GF-D8 (cell line): ENCODE results near the gene FAM200C.
"Not testable (repeated sequence)": the region's sequence is repeated elsewhere in the genome, so short reads cannot be mapped to it uniquely, and the experiment has no call there.

Source experiments
- DNase-seq: peaks from one replicate; lab custom pipeline; 2025; lab: John Stamatoyannopoulos, UW

The FAM200C gene

GRCh38 chr5:160399402-160400353, at the start of gene FAM200C:
FAM200C (minus strand) TSS chr5:160400054; CDS start chr5:160395490, 4,564 bp downstream.
- DNase-seq: peak; percentile 67

GRCh38 chr5:160449458-160449857, 49.6 kb upstream of the FAM200C start:
- no peak for DNase-seq

- DNase-seq: no peak
Measured at GRCh38 chr5:160448886-160449285, 49.0 kb upstream of the FAM200C start.

- DNase-seq: no peak
Measured at GRCh38 chr5:160445751-160446150, 45.9 kb upstream of the FAM200C start.

GRCh38 chr5:160445132-160445531, 45.3 kb upstream of the FAM200C start:
- DNase-seq: no peak

- no peak for DNase-seq
Measured at GRCh38 chr5:160444407-160444806, 44.6 kb upstream of the FAM200C start.

- DNase-seq: no peak
Measured at GRCh38 chr5:160442824-160443431, 43.1 kb upstream of the FAM200C start.

- peak; percentile 44 for DNase-seq
Measured at GRCh38 chr5:160441311-160441781, 41.5 kb upstream of the FAM200C start.

- peak; percentile 50 for DNase-seq
Measured at GRCh38 chr5:160439205-160439600, 39.3 kb upstream of the FAM200C start.

GRCh38 chr5:160438316-160439204, 38.7 kb upstream of the FAM200C start:
- peak; percentile 26 for DNase-seq

- no peak for DNase-seq
Measured at GRCh38 chr5:160437271-160437670, 37.4 kb upstream of the FAM200C start.

- not testable (repeated sequence) for DNase-seq
Measured at GRCh38 chr5:160436661-160437060, 36.8 kb upstream of the FAM200C start.

GRCh38 chr5:160436017-160436416, 36.2 kb upstream of the FAM200C start:
- no peak for DNase-seq

GRCh38 chr5:160435532-160435931, 35.7 kb upstream of the FAM200C start:
- no peak for DNase-seq

GRCh38 chr5:160434022-160434531, 34.2 kb upstream of the FAM200C start:
- DNase-seq: no peak

GRCh38 chr5:160432787-160433186, 32.9 kb upstream of the FAM200C start:
- DNase-seq: no peak

- DNase-seq: no peak
Measured at GRCh38 chr5:160432196-160432595, 32.3 kb upstream of the FAM200C start.

- no peak for DNase-seq
Measured at GRCh38 chr5:160427607-160428006, 27.8 kb upstream of the FAM200C start.

- DNase-seq: no peak
Measured at GRCh38 chr5:160423099-160423498, 23.2 kb upstream of the FAM200C start.

- peak; percentile 89 for DNase-seq
Measured at GRCh38 chr5:160421625-160422258, 21.9 kb upstream of the FAM200C start, which contains the start of gene PTTG1. PTTG1 (plus strand) TSS chr5:160421855; CDS start chr5:160422313, 458 bp downstream.

GRCh38 chr5:160420331-160420610, 20.4 kb upstream of the FAM200C start:
- no peak for DNase-seq
